C4-2B (cell line): ENCODE results near the gene CSMD2.

Experiments
- CTCF ChIP-seq: fragments of 450-650 bp; conservative IDR thresholded peaks from 2 replicates; pipeline ENCODE4 v1.5.1; 2017; ENCODE audit warnings: mild to moderate bottlenecking
- ZFX ChIP-seq: fragments of 450-650 bp; IDR thresholded peaks from 2 replicates; pipeline ENCODE4 v1.6.1; 2017

- TF ChIP-seq CTCF (no peak), ZFX (no peak)
Observed at GRCh38 chr1:34175744-34176143, 10.7 kb upstream of the CSMD2 start.
